ENCODE measurements around the gene TPM1.
A peak's percentile ranks its signal among the peaks of the same experiment; 100 is the strongest.

The TPM1 gene

DNA sequence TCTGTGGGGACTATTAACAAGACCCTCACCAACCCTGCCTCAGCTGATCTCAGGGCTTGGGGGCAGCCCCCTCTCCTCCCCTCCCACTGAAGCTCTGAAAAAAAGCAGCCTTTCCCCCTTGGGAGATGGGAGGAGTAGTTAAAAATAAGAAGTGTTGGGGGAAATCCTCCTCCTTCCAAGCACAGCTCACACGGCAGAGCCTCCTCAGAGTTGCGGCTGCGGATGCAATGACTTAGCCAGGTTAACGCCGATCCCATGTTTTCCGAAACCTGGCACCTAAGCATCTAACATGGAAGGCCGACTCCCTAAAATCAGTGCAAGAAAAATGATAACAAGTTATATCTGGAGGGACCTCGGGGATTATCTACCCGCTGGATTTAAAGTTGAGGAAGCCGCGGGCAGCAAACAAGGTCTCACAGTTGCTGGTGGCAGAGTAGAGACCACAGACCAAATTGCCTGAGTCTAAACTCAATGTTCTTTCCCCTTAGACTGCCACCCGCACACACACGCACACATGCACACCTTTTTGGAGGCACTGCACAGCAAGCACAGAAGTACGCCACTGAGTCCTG lies 1.1 kb upstream of the TPM1 start:
- DNase-seq (ENCODE audit: low read depth), result no peak

DNA sequence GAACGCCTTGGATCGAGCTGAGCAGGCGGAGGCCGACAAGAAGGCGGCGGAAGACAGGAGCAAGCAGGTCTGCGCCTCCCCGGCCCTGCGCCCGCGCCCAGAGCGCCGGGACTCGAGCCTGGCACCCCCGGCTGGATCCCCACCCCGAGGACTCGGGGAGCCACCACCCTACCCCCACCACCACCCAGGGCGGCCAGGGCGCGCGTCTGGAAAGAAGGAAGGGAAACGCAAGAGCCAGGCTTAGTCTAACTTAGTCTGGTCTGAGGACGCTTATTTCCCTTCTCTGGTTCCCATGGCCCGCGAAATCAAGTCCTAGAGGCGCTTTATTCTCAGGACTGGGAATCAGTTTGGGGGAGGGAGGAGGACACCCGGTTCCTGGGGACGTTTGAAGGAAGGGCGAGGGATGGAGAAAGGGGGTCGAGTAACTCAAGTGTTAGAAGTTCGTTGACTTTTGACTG lies 359 bp downstream of the TPM1 start:
- DNase-seq (ENCODE audit: low read depth), result no peak

DNA sequence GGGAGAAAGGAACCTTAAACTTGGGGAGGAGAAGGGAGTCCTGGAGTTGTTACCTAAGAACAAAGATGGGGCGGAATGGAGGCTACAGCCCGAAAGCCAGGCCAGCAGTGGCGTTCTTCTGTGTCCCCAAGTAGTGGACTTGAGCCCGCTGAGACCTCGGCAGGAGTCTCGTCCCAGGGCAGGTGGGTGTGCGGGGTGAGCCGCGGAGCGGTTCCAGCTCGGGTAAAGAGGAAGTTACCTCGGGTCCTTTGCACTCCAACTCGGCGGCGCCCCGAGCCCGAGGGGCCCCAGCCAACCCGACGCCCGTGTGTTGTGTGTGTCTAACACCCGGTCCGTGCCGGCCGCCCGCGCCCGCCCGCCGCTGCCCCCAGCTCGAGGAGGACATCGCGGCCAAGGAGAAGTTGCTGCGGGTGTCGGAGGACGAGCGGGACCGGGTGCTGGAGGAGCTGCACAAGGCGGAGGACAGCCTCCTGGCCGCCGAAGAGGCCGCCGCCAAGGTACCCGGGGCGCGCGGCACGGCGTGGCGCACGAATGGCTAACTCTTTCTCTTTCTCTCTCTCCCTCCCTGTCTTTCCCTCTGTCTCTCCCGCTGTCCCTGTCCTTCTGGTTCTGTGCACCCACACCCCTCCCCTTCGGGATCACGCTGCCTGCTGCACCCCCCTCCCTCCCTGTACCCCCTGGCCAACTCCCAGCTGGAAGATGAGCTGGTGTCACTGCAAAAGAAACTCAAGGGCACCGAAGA lies 959 bp downstream of the TPM1 start:
- DNase-seq (ENCODE audit: low read depth), result no peak

DNA sequence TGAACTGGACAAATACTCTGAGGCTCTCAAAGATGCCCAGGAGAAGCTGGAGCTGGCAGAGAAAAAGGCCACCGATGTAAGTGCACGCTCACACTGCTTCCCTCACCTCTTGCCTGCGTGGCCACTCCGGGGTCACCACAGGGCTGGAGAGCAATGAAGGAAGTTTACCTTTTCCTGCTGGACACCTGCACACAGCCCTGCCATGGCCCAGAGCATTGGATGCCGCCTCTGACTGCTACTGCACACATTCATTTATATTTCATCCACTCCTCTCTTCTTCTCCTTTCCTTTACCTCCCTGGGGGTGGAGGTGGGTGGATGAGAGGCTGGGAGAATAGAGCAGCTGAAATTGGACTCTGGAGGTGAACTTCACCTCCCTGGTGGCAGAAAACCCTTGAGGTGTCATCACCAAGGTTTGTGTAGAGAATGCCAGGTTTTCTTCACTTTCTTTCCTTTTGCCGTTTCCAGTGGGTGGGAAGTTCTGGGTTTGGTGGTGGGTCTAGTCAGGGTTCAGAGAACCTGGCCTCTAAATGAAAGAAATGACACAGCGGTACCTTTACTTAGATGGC lies 1.6 kb downstream of the TPM1 start:
- no peak for DNase-seq (ENCODE audit: low read depth)

DNA sequence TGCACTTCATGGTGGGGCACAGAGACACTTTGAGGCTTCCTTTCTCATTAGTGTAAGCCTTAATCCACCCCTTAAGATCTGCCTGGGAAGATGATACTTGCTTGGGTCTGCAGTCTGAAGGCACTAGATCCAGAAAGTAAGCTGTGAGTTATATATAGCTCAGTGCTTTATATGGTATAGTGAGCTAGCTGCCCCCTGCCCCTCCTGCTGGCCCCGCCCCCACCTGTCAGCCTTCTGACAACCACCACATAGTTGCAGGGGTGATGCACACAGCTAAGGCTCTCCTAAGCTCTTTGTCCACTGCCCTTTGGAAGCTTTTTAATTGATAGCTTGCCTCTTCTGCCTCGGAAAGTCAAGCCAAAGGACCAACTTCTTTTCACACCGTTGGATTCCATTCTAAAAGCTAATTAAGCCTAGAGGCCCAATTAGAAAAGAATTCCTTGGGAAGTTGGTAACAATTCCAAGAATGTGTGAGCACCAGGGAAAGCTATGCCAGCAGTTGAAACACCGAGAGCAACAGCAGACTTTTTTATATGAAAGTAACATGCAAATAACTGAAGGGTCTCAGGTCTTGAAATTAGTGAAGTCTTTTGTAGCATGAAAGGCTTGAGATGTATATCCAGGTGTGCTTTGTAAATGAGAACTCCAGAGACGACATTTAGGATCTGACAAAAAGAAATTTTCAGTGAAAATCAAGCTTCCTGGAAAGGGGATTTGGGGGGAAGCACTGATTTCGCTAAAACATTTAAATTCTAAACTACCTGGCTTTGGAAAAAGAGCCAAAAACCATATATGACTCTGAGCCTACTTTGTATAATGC lies 2.3 kb downstream of the TPM1 start:
- no peak for DNase-seq (ENCODE audit: low read depth)

DNA sequence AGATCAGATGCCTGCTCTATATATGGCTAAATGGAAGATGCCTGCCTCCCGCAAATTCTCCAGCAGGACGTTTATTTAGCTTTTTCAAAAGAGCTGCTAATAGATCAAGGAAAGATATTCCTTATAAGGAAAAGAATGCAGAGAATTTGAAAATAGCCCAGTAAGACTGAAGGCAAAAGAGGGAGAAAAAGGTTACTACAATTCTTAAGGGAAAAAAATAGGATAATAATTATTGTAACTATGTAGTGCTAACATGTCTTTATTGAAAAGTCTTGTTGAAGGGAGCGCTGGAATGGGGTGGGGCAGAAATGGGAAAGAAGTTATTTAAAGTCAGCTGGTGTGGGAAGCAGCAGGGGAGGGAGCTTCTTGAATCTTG lies 2.9 kb downstream of the TPM1 start:
- no peak for DNase-seq (ENCODE audit: low read depth)

DNA sequence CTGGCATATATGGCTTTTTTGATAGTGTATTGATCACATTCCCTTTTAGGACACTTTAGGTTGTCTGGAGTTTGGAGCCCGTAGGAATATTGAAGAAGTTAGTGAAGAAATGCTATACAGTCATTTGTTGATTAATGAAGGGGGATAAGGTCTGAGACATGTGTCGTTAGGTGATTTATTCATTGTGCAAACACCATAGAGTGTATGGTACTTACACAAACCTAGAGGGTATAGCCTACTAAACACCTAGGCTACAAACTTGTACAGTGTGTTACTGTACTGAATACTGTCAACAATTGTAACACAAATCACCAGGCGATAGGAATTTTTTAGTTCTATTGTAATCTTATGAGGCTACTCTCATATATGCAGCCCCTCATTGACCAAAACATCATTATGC lies 3.3 kb downstream of the TPM1 start:
- no peak for DNase-seq (ENCODE audit: low read depth)

DNA sequence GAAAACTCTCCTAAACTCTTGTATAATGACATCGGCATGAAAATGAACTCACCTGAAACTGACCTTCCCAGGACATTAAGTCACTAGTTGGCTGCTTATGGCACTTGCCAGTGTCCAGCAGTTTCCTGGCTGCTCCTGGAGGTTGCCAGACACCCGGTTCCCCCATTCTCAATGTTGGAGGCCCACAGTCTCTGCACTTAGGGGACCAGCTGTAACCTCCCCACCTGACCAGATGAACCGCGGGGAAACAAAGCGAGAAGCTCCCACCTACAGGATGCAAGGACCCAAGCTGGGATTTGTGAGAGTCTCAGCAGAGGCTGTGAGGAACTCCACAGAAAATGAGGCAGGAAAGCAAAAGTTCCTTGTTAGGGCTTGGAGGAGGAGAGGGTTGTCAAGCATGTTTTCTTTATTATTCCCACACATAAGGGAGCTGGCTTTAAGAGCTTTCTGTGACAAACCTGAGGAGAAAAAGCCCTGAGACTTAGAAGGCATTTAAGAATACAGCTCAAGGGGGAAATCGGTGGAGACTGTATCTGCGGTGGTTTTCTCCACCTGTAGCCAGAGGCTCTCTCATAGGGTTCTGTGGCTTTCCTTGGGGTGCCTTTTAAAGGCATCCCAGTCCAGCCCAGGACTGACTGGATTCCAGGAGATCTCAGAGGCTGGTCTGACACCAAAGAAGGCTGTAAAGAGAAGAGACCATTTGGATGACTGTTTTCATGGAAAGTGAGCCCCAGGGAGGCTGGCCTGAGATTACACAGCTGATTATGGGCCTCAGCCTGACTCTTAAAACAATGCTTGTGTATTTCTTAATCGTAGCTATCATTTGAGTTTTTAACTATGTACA lies 4.6 kb downstream of the TPM1 start:
- no peak for DNase-seq (ENCODE audit: low read depth)

DNA sequence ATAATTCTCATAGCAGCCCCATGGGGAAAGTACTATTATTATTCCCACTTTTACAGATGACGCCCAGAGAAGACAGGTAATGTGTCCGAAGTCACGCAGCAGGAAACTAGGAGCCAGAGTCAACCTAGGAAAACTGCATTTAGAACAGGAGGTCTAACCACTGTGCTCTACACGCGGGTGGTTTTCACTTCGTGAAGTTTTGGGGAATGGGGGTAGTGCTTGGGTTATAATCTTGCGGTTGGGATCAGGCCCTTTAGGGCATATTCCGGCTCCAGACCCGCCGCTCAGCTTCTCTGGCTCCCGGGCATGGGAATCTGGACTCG lies 5.2 kb downstream of the TPM1 start:
- DNase-seq (ENCODE audit: low read depth), result no peak

DNA sequence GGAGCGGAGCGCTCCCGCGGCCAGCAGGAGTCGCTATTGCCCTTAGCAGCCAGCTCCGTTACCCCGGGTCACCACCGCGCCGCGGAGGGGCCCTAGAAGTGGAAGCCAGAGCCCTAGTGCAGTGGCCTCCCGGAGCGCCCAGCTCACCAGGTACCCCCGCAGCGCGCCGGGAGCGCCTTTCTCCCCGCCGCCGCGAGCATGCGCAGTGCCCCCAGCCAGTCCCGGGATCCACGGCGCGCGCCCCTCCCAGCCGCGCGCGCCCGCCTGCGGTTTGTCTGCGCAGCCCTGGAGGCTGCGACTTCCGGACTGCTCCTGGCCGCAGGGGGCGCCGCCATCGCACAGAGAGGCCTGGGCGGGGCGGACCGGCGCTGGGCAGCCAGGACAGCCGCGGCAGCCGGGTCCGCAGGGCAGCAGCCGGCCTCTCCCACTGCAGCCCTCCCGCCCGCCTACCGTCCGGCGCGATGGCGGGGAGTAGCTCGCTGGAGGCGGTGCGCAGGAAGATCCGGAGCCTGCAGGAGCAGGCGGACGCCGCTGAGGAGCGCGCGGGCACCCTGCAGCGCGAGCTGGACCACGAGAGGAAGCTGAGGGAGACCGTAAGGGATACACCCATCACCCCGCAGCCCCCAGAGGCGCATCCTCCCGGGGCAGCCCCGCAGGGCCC lies 5.7 kb downstream of the TPM1 start:
- peak; percentile 71 for DNase-seq (ENCODE audit: low read depth)

DNA sequence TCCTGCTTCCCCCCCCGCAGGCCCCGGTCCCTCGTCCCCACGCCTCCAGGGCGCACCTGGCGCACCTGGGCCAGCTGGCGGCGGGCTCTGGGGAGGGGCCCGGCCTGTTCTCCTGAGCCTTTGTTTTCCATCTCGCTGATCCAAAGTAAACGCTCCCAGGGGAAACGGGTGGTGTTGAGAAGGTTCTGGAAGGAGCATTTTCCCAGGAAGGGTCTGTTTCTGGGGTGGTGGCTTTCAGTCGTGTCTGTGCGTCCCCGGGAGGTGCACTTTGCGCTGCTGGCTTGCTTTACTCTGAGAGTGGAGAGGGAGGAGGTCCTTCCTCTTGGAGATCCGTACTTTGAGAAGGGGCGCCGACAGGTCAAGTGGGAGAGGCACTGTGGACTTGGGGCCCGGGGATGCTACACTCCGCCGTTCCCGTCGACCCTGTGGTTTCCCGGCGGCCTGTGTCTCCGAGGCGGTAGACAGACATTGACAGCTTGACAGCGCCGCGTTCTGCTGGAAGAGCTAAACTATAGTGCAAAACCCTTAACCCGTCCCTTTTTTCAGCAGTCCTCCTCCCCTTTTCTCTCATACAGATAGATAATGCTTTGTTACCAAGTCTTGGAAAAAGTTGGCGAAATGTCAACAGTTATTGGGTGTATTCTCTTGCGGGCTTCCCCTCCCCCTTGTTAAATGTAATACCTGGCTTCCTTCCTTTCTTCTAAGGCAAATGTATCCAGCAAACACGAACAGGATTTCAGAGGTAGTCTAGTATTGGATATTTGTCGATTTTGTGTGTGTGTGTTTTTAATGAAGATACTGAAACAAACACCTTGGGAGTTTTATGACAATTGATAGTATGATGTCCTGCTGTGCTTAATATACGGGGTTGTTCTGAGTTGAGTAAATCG lies 6.5 kb downstream of the TPM1 start:
- DNase-seq (ENCODE audit: low read depth), result no peak

DNA sequence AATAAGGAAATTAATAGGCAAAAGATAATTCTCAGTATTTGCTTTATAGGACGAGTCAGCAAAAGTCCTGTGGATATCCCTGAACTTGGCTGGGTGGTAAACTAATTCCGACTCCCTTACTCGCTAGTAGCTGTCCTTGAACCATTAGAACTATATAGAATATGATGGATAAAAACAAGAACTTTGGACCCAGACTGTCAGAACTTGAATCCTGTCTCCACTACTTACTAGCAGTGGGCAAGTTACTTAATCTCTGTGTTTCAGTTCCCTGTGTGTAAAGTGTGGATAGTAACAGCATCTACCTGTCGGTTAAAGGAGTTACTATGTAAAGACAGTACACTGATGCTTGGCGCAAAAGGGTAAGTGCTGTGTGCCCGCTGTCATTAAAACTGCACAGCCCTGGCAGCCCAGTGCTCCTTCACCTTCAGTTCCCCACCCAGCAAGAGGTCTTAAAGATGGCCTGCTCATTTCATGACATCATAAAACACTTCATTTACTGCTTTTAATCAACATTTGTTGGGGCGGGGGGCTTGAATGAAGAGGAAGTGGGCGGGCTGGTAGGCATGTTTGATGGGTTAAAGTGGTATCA lies 7.3 kb downstream of the TPM1 start:
- no peak for DNase-seq (ENCODE audit: low read depth)

DNA sequence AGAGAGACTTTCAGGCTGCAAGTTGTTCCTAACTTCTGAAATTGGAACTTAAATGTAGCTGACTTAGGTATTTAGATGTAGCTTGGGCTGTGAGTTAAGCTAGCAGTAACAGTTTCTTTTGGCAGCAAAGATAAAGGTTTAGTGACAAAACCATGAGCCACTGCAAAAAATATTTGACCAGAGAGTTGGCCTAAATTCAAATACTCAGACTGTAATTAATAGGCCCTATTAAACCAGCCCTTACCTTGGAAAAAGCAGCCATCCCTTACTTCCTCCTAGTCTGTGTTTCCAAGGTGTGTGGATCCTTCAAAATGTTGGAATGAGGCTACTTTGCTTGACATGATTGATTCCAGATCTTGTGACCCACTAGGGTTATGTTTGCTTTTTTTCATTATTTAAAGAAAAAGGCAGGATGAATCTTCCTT lies 8.2 kb downstream of the TPM1 start:
- no peak for DNase-seq (ENCODE audit: low read depth)

DNA sequence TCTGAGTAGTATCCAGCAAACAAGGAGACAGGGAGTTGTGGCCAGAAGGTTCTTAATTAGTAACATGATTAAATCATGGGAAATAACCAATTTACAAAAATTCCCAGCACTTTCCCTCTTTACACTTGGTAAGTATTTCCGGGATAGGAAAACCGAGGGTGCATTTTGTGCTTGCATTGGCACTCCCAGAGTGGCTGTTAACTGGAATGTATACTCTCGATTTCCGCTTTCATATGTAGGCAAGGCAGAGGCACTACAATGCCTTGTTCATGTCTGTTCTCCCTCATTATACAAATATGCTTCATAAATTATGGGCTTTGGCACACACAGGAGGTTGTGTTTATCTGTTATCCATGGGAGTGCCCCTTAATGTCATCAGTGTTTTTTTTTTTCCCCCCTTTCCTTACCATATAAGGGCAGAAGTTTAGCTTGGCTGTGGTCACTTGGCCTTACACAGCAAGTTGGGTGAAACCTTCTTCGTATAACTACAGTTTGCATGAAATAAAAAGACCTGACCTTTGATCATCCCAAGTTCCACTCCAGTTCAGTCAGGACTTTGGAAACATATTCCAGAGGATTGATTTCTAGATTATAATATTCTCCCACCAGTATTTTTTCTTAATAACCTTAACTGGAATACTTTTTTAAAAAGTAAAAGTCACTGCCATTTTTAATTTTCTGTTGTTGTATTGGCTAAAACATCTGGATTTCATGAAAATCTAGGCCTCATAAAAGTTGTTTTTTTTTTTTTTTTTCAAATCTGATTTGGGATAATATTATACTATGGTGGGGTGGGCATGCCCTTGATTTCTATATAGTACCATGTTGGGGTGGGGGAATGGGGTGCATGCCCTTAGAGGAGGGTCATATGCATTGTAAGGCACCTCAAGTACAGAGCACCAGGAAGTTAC lies 8.9 kb downstream of the TPM1 start:
- no peak for DNase-seq (ENCODE audit: low read depth)

DNA sequence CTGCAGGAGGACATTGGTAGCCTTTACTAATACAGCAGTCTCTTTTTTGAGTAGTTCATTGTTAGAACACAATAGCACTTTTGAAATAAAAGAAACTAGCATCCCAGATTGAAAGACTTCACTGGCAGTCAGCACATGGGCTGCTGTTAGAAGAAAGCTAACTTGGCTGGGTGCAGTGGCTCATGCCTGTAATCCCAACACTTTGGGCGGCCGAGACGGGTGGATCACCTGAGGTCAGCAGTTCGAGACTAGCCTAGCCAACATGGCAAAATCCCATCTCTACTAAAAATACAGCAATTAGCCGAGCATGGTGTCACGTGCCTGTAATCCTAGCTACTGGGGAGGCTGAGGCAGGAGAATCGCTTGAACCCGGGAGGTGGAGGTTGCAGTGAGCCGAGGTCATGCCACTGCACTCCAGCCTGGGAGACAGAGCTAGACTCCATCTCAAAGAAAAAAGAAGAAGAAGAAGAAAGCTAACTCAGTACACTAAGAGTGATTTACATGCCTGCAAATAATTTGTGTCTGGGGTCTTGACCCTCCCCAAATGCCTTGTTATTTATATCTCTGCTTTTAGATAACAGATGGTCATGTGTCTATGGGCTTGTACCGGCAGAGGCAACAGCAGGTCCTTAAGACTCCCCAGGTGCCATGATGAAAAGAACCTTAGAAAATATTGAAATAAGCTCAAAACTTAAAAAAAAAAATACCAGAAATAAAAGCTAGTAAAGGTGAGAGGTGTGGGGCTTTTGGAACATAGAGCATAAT lies 9.7 kb downstream of the TPM1 start:
- no peak for DNase-seq (ENCODE audit: low read depth)

DNA sequence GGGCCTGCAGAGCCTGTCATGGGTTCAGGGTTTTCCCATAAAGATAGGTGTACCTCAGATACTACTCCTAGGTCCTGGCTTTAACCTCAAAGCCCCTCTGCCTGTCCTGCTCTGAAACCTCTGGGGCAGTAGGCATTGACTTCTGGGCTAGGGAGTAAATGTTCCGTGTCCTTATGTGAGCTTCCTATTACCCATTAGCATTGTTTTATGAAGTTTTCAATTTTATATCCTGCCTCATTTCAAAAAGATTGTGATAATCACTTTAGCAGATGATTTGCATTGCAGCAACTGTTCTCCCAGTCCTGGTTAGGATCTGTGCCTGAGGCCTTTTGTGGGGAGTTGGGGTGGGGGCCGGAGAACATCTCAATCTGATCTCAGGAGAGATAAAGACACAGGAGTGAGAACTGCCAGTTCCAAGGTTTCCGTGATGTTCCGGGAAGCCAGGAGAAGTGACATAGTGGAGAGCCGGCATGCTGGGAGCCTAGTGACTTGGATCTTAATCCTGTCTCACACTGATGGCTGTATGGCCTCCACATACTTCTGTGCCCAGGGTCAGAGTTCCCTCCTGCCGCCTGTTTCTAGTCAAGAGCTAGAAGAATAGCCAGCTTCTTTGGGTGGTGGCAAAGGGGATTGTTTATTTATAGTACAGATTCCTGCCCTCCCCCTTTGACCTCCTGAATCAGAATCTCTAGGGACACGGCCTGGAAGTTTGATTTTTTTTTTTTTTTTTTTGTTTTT lies 10.6 kb downstream of the TPM1 start:
- DNase-seq (ENCODE audit: low read depth), result no peak

DNA sequence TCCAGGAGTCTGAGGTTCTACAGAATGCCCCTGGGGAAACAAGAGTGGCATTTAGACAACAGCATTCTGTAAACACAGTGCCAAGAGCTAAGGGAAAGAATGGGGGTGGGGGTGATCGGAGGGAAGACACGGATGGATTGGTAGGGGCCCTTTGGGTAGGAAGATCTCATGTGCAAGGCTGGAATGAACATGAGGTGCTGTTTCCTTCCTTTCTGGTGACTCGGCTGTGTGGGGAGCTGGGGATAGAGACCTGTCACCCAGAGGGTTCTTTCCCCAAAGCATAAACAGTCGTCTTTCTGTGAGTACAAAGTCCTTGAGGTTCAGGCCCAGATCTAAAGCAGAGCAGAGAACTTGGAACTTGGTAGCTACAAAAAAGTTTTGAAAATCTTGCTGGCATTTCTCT lies 11.7 kb downstream of the TPM1 start:
- DNase-seq (ENCODE audit: low read depth), result no peak

DNA sequence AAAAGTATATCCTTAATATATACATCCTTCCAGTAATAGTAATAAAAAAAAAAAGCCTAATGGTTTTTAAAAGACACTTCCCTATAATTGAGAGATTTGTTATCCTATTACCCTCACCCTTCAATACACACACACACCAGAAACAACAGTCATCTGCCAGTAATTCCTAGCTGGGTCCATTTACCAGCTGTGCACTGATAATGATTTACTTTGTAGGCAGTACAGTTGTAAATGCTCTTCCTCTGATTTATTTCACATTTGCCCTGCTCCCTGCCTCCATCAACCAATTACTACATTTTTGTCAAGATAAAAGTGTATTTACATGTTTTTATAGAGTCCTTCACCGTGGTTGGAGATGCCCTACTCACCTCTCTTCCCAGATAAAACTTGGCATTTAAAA lies 12.4 kb downstream of the TPM1 start:
- no peak for DNase-seq (ENCODE audit: low read depth)

All from stimulated activated CD4-positive, alpha-beta T cell treated with anti-CD3 and anti-CD28 coated beads, Interleukin-2, amount 100 ng/mL, for 4 hours (primary cell).